Esophagus muscularis mucosa (tissue), 4 donors: ENCODE results near the gene PLPP4. TPM values are rescaled to one million over a fixed set of nuclear protein-coding genes. Genes with fewer than 3 reads are reported as not detected.

ENCODE experiments used
- DNase-seq: peaks from one replicate; pipeline ENCODE4 v3.0.0-alpha.2; 2017; ENCODE audit errors: extremely low spot score
- H3K27ac ChIP-seq, 4 donors: fragments of 200-600 bp; sonication (generic); replicated peaks in 1 of 4; 1 replicate in 3 of 4; 2 replicates in 1 of 4; pipeline ENCODE4 v1.5.1; 2016 to 2019; ENCODE audit warnings: mild to moderate bottlenecking in 1 of 4
- H3K27me3 ChIP-seq, 4 donors: fragments of 200-600 bp; sonication (generic); one replicate each; pipeline versions ENCODE4 v1.5.1 to v1.6.0; 2016 to 2019
- H3K36me3 ChIP-seq, 4 donors: fragments of 200-600 bp; sonication (generic); one replicate each; pipeline ENCODE4 v1.5.1; 2016 to 2019
- H3K4me1 ChIP-seq, 4 donors: fragments of 200-600 bp; sonication (generic); one replicate each; pipeline ENCODE4 v1.5.1; 2016 to 2019
- H3K4me3 ChIP-seq, 4 donors: fragments of 200-600 bp; sonication (generic); 1 replicate in 2 of 4; 2 replicates in 2 of 4; pipeline ENCODE4 v1.5.1; 2016 to 2019; ENCODE audit warnings: mild to moderate bottlenecking in 4 of 4, moderate library complexity in 1 of 4
- H3K9me3 ChIP-seq, 4 donors: fragments of 200-600 bp; sonication (generic); 1 replicate in 3 of 4; 2 replicates in 1 of 4; pipeline ENCODE4 v1.5.1; 2016 to 2019
- CTCF ChIP-seq, 3 experiments: fragments of 200-600 bp in 2 of 3; fragments of 450-650 bp in 1 of 3; sonication (generic) in 2 of 3; IDR thresholded peaks; one replicate each; pipeline ENCODE4 v1.5.1; 2017 to 2019; ENCODE audit warnings: antibody characterized with exemption in 3 of 3, mild to moderate bottlenecking in 2 of 3, moderate library complexity in 1 of 3
- EP300 ChIP-seq: sonication (generic); formaldehyde crosslinking; IDR thresholded peaks from one replicate; pipeline ENCODE4 v1.6.1; 2017; ENCODE audit warnings: antibody characterized with exemption
- POLR2A ChIP-seq: fragments of 450-650 bp; IDR thresholded peaks from one replicate; pipeline ENCODE4 v1.6.1; 2017; ENCODE audit warnings: antibody characterized with exemption, moderate library complexity, mild to moderate bottlenecking, low read depth
- POLR2AphosphoS5 ChIP-seq, 2 donors: sonication (generic); formaldehyde crosslinking; IDR thresholded peaks; one replicate each; pipeline ENCODE4 v1.6.1; 2017; ENCODE audit warnings: antibody characterized with exemption in 2 of 2
- WGBS: methylation state at CpG from one replicate; pipeline ENCODE4 v1.1.5; 2018; 5-methylcytosine and 5-hydroxymethylcytosine counted together
- intact Hi-C: fragments of 100-400 bp; cut with DNase I; formaldehyde crosslinking; loops from one replicate; pipeline ENCODE4 v1.15.1; 2023
- total RNA-seq, 4 donors: library from RNA; depleted of rRNA; stranded (reverse); fragments of >200 nt; gene quantifications; one replicate each; pipeline versions ENCODE4 v1.1.0 to v1.2.1, GENCODE V29; 2016

Gene PLPP4
- total RNA-seq, 4 donors from 2014 or later = 0.84 to 2.1 (median 1.3) TPM

DNA sequence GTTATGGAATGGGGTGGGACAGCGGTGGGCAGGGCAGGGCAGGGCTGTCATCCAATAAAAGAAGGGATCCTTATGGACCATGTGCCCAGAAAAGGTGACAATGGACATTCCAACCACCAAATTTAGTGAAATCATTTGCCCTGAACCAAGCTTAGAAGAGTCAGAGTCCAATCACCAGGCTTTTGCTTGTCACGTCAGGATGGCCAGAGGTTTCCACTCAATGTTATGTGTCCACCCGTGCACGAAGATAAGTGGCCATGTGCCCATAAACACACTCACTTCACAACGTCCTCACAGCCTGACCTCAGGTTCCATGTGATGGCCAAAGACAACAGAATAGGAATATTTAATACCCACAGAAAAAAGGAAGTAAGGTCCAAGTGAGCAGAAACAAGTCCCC, 36.6 kb upstream of the PLPP4 start:
- no peak overlapping the region for H3K27ac ChIP-seq
- no peak for TF ChIP-seq EP300
- no peak for TF ChIP-seq POLR2AphosphoS5 (IDR thresholded peaks at IDR 0.05)
- TF ChIP-seq CTCF (IDR thresholded peaks at IDR 0.05) = no peak
- no peak for TF ChIP-seq POLR2A

GRCh38 chr10:120421250-120421649, 35.8 kb upstream of the PLPP4 start:
- intact Hi-C loops = loop anchor here (10.0 kb wide), 1 partner anchor 314 kb away; no protein-coding TSS in a partner anchor
- no peak overlapping the region for H3K4me3 ChIP-seq
- TF ChIP-seq CTCF (IDR thresholded peaks at IDR 0.05) = no peak
- no peak for TF ChIP-seq POLR2A
- no peak for TF ChIP-seq EP300
- TF ChIP-seq POLR2AphosphoS5 (IDR thresholded peaks at IDR 0.05) = no peak
- H3K27me3 ChIP-seq = no peaks in the 10 kb centered on the region
- DNase-seq = no peak
- no peak overlapping the region for H3K27ac ChIP-seq
- no peaks in the 10 kb centered on the region for H3K4me1 ChIP-seq
- H3K36me3 ChIP-seq = no peaks in the 10 kb centered on the region
- H3K9me3 ChIP-seq = peaks cover 0 to 7% (median 3%) of the 10 kb centered on the region in 4 donors
- WGBS = 53% methylated on average over 2 of the region's 2 CpGs

More for the DNA sequence above, 36.6 kb upstream of the PLPP4 start:
- Histone ChIP-seq H3K4me1 (no peaks in the 10 kb centered on the region), H3K9me3 (peaks cover 0 to 7% (median 3%) of the 10 kb centered on the region in 4 donors), H3K36me3 (no peaks in the 10 kb centered on the region), H3K4me3 (no peak overlapping the region), H3K27me3 (no peaks in the 10 kb centered on the region)
- 66% methylated on average over 5 of the region's 5 CpGs for WGBS
- no peak for DNase-seq
- intact Hi-C loops = loop anchor here (10.0 kb wide), 1 partner anchor 314 kb away; no protein-coding TSS in a partner anchor

- H3K36me3 ChIP-seq = no peaks in the 10 kb centered on the region
- WGBS = 82% methylated on average over 7 of the region's 7 CpGs
- no peak for DNase-seq
- no peak overlapping the region for H3K27ac ChIP-seq
- peaks cover 0 to 7% (median 3%) of the 10 kb centered on the region in 4 donors for H3K9me3 ChIP-seq
- no peaks in the 10 kb centered on the region for H3K27me3 ChIP-seq
- TF ChIP-seq POLR2AphosphoS5 (IDR thresholded peaks at IDR 0.05) (no peak), CTCF (IDR thresholded peaks at IDR 0.05) (no peak), POLR2A (no peak), EP300 (no peak)
- no peak overlapping the region for H3K4me3 ChIP-seq
- intact Hi-C loops = loop anchor here (10.0 kb wide), 1 partner anchor 312 kb away; no protein-coding TSS in a partner anchor
- no peaks in the 10 kb centered on the region for H3K4me1 ChIP-seq
These were observed 34.6 kb upstream of the PLPP4 start for GRCh38 chr10:120422457-120422856.

DNA sequence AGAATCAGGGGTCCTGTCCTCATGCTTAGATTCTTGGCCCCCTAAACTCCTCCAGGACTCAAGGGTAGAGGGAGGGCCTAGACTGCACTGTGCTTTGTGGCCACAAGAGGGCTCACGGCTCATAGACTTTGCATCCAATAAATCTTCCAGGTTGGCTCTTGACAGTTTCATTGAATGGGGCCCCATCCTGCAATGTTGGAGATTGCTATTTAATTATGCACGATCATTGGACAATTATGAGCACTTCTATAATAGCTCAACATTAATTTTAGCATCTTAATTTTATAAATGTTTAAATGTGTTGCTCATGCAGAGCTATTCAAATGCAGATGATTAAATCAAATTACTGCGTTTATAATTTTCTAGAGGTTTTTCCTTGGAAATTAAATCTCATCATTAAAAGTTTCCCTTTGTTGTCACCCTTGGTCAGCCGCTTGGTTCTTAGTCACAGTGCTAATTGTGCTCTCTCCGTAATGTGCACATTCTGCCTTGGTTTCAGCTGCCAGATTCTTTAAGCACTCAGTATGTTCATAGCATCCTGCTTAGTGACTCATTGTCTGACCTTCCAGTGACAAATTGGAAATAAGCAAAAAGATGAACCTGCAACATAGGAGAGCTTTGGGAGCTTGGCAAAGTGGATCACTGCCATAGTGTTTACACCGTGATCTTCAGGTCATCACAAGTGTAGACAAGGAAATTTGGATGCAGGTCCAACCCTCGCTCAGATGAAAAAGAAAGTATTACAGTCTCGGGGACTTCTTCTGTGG, 33.4 kb upstream of the PLPP4 start:
- WGBS = 58% methylated on average over 8 of the region's 8 CpGs
- no peak for DNase-seq
- intact Hi-C loops = loop anchor here (10.0 kb wide), 1 partner anchor 311 kb away; no protein-coding TSS in a partner anchor
- no peak for TF ChIP-seq EP300
- TF ChIP-seq CTCF (IDR thresholded peaks at IDR 0.05) = peak; percentile 36 to 63 (median 48)
- Histone ChIP-seq H3K36me3 (no peaks in the 10 kb centered on the region), H3K4me3 (no peak overlapping the region), H3K4me1 (no peaks in the 10 kb centered on the region), H3K27me3 (no peaks in the 10 kb centered on the region), H3K9me3 (peaks cover 0 to 7% (median 3%) of the 10 kb centered on the region in 4 donors), H3K27ac (no peak overlapping the region)
